COLO668 (cell line): ENCODE measurements around the gene SETD1B.
"Not testable (repeated sequence)": the region's sequence is repeated elsewhere in the genome, so short reads cannot be mapped to it uniquely, and the experiment has no call there.

ENCODE experiments used
- DNase-seq: peaks from one replicate; lab custom pipeline; 2025; ENCODE audit not compliant: unreplicated experiment; lab: John Stamatoyannopoulos, UW

Gene SETD1B

DNA sequence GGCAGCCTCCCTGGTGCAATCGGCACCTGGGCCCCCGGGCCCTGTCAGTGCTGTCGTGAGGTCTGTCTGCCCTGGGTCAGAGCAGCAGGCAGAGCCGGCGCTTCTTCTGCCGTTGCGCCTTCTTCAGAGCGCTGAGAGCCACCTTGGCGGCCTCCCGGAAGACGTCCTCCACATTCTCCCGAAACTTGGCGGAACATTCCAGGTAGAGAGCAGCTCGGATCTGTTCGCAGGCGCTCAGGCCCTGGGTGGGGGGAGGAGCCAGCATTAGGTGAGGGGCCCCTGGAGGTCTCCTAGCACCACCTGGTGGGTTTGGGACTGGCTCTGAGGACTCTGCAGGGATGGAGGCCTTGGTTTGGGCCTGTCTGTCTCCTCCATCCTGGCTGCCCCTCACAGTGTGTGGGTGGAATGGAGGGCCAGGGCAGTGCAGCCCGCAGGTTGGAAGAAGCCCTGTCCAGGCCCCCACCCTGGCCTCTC lies 24.4 kb upstream of the SETD1B start:
- DNase-seq = no peak

DNA sequence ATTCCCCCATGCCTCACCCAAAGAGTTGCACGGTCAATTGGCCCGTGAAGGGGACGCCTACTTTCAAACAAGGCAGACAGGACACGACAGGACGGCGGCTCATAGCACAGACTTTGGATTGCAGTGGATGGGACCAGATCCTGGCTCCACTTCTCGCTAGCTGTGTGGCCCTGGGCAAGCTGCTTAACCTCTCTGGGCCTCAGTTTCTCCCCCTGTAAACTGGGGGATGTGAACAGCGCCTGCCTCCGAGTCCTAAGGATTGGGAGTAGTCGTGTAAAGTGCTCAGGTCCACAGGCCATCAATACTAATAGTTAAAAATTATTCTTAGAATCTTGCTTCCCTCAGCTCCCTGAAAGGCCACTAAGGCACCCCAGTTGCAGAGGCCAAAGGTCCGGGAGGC lies 23.4 kb upstream of the SETD1B start:
- no peak for DNase-seq

DNA sequence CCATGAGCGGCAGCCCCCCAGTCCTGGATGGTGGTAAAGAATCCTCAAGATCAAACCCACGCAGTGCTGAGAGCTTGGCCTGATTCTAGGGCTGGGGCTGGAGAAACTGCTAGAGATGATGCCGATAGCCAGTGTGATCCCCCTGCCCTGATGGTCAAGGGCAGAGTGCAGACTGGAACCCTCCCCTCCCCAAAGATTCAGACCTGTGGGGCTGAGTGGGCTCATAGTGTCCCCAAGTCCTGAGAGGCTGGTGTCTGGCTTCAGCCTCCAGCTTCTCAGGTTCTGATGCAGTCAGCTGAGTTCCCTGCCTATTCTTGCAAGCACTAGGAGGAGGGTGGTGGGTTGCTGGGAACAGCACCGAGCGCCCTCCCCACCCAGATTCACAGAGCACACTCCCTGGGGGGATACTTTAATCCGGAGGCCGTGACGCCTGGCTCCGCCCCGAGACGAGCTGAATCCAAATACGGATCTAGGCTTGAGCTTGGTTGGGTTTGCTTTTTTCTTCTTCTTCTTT lies 22.3 kb upstream of the SETD1B start:
- DNase-seq = no peak

DNA sequence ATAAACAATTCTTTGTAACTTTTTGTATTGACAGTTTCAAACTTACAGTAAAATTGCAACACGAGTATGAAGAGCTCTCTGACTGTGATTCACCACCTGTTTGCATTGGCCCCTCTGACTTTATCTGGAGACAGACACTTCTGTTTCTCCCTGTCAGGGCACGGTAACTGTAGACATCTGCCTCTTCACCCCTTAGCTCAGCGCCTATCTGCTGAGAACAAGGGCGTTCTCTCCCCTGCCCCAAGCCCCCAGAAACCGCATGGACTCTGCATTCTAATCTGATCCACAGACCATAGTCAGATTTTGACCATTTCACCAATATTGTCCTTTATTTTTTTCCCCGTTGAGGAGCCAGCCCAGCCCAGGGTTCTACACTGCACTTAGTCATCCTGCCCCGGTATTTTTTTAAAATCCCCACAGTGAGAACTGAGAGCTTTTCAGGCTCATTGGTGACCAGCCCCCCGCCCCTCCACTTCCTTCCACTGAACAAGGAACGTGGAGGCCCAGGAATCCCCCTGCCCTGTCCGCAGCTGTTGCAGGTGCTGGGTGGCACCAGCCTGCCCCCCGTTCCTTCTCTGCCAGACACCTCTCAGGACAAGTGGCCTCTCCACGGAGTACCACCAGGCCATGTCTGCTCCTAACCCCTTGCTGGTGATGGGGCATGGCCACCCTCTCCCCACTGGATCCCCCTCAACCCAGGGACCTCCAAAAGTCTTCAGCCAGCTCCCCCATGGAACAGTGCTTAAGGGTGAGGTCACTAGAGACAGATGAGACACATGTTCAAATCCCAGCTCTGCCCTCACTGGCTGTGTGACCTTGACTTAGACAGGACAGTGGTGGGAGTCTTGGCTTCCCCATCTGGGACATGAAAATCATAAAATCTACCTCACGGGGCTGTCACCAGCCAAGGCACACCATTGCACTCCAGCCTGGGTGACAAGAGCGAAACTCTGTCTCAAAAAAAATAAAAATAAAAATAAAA lies 21.5 kb upstream of the SETD1B start:
- DNase-seq = no peak

DNA sequence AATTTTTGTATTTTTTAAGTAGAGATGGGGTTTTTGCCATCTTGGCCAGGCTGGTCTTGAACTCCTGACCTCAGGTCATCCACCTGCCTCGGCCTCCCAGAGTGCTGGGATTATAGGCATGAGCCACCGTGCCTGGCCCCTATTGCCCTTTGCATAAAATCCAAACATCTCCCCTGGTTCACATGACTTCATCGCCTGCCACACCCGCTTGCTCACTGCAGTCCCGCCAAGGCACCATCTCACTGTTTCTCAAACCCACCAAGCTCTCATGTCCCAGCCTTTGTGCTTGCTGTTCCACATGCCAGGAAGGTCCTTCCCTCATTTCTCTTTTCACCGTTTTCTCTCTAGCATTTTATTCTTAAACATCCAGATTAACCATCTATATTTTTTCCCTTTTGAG lies 20.0 kb upstream of the SETD1B start:
- DNase-seq = no peak

DNA sequence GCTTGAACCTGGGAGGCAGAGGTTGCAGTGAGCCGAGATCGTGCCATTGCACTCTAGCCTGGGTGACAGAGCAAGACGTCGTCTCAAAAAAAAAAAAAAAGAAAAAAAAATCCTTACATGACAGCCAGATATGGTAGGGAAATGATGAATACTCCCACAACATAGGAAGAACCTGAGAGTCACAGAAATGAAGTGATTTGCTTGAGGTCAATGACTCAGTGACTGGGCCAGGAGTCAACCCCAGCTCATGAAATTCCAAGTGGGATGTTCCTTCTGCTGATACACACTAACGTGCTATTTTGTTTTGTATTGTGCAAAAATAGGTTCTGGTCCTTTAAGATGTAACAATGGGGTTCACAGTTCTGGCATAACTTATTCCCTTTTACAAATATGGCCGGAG lies 19.3 kb upstream of the SETD1B start:
- DNase-seq = no peak

DNA sequence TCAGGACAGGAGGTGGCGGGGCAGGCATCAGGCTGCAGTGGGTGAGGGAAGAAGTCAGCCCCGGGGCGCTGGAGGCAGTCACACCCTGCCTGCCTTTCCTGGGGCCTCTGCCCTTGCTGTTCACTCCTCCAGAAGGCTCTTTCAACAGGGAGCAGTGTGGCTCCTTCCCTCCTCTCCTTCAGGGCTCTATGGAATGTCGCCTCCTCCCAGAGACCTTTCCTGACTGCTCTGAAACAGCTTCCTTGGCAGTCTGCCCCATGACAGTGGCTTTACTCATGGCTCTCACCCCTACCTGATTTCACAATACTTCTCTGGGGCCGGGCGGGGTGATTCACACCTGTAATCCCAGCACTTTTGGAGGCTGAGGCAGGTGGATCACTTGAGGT lies 17.4 kb upstream of the SETD1B start:
- no peak for DNase-seq

DNA sequence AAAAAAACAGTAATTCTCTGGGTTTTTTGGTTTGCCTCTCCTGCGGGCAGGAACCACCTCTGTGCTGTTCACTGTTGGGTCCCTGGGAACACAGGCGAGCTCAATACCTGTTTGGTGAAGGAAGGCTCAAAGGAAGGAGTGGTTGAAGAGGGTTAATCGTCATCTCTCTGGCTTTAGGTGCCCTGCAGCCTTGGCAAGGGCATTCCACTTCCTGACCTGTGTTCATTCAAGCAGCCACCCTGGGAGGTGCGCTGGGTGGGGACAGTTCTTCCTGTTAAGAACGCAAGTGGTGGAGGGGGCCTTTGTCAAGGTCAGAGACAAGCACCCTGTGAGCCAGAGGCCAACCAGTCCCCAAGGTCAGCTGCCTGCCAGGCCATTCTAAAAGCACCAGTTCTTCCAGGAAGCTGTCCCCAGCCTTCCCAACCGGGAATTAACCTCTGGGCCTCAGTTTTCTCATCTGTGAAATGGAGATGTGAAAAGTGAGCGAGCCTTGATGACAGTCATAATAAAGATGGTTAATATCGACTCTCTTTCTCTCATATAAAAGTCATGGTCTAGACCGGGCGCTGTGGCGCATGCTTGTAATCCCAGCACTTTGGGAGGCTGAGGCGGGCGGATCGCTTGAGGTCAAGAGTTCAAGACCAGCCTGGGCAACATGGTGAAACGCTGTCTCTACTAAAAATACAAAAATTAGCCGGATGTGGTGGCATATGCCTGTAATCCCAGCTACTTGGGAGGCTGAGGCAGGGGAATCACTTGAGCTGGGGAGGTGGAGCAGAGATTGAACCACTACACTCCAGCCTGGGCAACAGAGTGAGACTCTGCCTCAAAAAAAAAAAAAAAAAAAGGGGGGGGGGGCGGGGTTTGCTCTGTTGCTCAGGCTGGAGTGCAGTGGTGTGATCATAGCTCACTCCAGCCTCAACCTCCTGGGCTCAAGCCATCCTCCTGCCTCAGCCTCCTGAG lies 16.5 kb upstream of the SETD1B start:
- DNase-seq = no peak

DNA sequence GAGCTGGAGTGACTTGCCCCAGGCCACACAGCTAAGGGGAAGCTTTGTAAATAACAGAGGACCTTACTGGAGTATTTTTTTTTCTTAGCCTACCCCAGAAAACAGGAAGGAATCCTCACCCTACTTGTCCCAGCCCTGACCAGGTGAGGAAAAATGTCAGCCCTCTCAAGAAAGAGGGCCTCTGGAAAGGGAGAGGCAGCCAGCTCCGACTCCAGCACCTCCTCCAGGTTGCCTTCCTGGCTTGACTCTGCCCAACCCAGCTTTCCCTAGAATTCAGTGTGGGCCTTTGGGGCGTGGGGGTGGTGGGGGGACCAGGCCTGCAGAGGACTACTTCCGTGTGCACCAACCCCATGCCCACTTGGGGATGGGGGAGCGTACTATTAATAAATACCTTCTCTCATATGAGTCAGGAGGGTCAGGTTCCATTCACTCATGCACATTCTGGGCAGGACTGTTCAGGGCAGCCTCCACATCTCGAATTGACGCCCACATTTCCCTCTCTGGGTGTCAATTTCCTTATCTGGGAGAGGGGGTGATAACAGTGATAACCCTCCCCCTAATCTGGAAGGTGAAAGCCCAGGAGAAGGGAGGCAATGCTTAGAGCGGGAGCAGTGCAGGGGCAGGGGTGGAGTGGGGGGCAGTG lies 15.5 kb upstream of the SETD1B start:
- no peak for DNase-seq

DNA sequence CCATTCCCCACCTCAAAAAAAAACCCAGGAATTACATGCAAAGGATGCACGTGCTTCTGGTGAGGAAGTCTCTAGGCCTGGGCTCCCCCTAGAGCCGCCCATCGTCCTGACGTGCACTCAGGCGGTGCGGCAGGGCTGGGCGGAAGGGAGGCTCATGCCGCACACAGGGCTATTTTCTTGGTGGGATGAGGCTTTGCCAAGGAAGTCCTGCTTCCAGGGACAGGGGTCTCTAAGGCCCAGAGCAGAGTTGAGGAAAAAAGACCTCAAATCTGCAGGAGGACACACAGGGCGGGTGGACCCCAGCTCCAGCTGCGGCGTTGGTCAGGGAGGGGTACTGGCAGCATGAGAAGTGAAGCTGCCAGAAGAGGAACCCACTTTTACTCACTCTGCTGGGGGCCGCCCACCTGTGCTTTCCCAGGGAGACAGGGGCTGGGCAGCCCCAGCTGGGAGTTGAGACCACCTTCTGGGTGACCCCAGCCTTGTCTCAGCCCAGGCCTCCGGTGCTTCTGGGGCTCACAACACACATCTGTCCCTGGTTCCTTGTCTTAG lies 14.5 kb upstream of the SETD1B start:
- no peak for DNase-seq

DNA sequence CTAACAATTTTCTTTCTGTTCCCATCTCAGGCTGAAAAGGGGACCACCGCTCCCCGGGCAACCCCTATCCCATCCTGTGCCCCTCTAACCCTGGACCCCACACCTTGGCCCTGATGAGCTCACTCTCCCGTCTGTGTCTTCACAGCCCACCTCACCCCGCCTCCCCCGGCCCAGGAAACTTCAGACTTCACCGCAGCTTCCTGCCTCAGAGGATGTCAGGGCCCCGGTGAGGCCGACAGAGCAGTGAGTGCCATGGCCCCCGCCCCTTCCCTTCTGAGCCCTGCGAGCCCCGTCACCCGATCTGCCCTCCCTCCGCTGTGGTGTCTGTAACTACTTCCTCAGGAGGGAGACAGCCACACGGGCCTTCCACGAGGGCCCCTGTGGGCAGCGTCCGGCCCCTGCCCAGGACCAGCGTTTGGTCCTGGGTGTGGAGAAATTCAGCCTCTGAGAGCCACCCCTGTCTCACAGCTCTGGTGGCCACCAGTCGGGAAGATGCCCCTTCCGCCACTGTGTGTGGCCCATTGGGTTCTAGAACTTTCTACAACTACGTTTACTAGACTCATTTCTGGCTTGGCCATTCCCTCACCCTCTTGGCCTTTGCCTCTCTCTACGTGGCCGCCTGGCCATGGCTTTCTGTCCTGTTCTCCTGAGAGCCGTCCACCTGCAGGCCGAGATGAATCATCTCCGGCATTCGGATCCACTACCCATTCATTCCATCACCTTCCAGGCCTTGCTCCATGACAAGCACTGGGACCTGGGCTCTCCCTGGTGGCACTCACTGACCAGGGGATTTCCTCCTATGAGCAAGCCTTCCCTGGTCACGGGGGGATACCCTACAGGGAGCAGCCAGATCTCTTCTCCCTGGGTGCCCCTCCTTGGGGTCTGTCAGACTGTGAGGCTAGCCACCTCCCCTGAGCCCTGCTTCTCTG lies 13.7 kb upstream of the SETD1B start:
- DNase-seq = no peak

DNA sequence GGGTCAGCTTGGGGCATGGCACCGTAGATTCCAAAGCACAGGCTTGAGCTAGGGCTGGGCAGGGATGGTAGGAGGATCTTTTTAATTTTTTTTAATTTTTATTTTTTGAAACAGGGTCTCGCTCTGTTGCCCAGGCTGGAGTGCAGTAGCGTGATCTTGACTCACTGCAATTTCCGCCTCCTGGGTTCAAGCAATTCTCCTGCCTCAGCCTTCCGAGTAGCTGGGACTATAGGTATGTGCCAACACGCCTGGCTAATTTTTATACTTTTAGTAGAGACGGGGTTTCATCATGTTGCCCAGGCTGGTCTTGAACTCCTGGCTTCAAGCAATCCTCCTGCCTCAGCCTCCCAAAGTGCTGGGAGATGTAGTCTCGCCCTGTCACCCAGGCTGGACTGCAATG lies 13.0 kb upstream of the SETD1B start:
- not testable (repeated sequence) for DNase-seq

DNA sequence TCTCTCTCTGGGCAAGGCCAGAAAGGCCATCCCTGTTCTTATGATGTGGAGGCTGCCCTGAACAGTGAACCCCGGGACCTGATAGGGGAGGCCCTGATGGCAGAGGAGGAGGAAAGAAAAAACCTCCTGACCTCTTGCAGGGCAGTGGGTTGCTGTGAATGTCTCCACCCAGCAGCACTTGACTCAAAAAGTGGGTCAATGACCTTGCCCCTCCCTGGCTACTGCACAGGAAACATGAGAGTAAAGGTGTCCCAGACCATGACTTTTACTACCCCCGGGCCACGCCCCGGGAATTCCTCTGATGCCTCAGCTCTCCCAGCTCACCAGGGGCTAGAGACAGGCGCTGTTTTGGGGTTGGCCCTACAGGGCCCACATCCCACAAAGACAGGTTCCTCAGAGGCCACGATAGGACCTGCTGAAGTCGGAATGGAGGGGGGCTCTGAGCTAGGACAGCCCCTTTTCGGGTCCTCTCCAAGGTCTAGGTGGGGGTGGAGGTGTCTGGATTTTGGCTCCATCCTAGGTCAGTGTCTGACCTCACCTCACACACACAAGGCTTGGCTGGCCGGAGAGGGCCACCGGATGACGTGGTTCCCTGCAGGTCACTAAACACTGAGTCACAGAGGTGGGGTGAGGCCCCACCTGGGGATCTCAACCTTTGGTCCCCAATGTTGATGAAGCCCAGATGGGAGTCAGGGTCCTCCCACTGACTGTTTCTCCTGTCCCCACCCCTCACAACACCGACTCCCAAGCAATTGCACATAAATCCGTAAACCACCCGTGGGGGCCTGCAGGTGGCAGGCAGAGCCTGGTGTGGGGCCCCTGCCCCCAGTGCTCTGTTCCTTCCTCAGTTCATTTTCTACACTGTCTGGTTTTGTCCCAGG lies 11.9 kb upstream of the SETD1B start:
- no peak for DNase-seq

DNA sequence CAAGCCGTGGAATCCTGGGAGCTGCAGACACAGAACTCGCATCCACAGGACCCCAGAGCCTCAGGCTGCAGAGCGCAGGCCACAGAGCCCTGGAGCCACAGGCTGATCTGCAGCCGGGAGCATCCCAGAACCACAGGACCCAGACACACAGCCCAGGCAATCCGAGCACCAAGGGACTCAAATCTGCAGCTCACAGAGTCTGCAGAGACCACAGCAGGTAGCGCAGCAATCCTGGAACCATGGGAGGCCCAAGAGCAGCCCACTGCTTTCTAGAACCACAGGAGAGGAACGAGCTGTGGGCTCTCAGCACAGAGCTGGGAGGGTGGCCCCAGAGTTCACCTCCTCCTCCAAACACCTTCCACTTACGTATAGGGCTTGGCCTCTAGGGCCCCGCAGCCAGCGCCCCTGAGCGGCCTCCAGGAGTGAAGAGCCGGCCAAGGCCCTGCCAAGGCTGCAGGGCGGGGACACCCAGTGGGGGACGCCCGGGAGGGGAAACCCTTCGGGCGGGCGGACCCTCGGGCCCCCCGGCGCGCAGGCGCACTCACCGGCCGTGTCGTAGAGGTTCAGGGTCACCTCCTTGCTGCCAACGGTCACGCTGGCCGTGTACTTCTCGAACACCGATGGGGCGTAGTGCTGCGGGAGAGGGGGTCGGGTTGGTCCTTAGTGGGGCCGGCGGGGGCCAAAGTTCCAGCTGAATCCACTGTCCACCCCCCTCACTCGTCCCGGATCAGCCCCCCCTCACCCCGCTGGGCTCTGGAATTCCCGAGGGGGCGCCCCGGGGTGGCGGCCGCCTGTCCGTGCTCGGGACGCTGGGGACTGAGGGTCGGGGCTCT lies 11.0 kb upstream of the SETD1B start:
- no peak for DNase-seq

DNA sequence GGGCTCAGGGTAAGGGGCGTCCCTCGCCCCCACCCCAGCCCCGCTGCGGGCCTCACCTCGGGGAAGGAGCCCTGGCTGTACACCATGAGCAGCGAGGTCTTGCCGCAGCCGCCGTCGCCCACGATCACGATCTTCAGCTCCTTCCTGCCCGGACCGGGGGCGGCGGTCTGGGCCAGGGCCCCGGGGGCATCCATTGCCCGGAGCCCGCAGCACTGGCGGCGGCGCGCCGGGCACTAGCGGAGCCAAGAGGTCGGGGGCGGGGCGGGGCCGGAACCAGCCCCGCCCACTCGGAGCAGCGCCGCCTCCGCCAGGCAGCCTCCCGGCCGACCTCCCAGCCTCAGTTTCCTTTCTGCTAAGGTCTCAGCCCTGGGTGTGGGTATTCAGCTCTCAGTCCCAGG lies 10.4 kb upstream of the SETD1B start, which contains the start of gene RHOF:
RHOF (minus strand) TSS at position 249 of the 398 bp plus-strand sequence; CDS start at position 194, 55 bp downstream.
- no peak for DNase-seq

DNA sequence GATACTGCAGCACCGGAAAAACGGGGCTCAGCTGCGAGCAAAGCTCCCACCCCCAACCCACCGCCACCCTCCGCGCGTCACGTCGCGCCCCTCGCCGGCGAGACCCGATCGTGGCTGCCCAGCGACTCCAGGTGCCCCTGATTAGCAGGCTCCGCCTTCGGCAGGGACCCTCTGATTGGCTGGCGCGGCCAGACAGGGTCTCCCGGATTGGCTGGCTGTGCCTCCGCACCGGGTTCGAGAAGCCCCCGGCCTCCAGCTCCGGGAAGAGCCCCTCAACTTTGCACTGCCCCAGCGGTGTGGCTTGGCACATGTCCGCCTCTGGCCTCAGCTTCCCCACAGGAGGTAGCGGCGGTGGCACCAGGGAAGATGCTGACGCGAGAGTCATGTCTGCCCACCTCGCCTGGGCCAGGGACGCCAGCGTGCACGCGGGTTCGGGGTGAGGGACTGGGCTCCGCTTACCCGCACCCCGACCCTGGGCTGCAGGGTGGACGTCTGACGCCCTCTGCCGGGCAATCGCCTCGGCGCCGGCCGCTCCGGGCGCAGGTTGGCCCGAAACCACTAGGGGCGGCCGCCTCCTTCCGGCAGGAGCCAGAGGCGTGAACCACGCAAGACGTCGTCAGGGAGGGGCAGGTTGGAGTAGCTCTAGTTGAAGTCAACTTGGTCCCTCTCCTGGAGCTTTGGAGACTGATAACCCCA lies 9.8 kb upstream of the SETD1B start:
- peak; percentile 92 for DNase-seq

DNA sequence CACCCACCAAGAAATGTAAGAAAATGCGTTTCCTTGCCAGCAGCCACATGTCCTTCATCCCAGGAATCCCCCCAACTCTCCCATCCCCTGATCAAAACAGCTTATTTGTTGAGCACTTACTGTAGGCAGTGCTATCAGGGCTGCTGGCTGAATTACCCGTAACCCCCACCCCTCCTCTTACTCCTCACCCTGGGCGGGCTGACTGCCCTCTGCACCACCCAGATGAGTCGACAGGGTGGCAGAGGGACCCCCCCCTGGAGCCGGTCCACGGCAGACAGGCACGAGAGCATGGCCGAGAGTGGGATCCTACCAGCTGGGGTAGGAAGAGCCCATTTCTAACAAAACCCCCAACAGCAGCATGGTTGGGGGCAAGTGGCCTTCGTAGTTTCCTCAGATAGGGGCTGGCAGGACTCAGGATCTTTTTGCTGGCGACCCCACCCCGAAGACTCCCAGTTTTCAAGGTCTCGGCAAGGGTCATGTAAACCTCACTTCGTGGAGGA lies 9.2 kb upstream of the SETD1B start:
- peak; percentile 61 for DNase-seq
